Measurements from ENCODE around the gene AATK. TPM values are rescaled to one million over a fixed set of nuclear protein-coding genes. Genes with fewer than 3 reads are reported as not detected.

AATK gene
- total and polyA plus RNA-seq, 2 of the 13 experiments (the other 11 are each of a cell fraction or from before 2014, with no cell fraction given) = 2.9 to 8.4 TPM

GRCh38 chr17:81169870-81170309 is 3.9 kb upstream of the AATK start (continued):
- TF ChIP-seq, protein P1, sequence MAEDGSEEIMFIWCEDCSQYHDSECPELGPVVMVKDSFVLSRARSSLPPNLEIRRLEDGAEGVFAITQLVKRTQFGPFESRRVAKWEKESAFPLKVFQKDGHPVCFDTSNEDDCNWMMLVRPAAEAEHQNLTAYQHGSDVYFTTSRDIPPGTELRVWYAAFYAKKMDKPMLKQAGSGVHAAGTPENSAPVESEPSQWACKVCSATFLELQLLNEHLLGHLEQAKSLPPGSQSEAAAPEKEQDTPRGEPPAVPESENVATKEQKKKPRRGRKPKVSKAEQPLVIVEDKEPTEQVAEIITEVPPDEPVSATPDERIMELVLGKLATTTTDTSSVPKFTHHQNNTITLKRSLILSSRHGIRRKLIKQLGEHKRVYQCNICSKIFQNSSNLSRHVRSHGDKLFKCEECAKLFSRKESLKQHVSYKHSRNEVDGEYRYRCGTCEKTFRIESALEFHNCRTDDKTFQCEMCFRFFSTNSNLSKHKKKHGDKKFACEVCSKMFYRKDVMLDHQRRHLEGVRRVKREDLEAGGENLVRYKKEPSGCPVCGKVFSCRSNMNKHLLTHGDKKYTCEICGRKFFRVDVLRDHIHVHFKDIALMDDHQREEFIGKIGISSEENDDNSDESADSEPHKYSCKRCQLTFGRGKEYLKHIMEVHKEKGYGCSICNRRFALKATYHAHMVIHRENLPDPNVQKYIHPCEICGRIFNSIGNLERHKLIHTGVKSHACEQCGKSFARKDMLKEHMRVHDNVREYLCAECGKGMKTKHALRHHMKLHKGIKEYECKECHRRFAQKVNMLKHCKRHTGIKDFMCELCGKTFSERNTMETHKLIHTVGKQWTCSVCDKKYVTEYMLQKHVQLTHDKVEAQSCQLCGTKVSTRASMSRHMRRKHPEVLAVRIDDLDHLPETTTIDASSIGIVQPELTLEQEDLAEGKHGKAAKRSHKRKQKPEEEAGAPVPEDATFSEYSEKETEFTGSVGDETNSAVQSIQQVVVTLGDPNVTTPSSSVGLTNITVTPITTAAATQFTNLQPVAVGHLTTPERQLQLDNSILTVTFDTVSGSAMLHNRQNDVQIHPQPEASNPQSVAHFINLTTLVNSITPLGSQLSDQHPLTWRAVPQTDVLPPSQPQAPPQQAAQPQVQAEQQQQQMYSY (CRISPR knock-in tag; IDR thresholded peaks at IDR 0.05) = no peak
- TF ChIP-seq RBM22 (optimal IDR thresholded peaks at IDR 0.05; ENCODE audit: low read length) (peak; percentile 80), ZNF552 (CRISPR knock-in tag; IDR thresholded peaks at IDR 0.05; ENCODE audit: borderline replicate concordance) (no peak), ZNF737 (CRISPR knock-in tag; IDR thresholded peaks at IDR 0.05; ENCODE audit: borderline replicate concordance) (no peak), ZNF780A (CRISPR knock-in tag; IDR thresholded peaks at IDR 0.05) (no peak), ZNF468 (CRISPR knock-in tag; IDR thresholded peaks at IDR 0.05) (no peak), RXRB (CRISPR knock-in tag; IDR thresholded peaks at IDR 0.05; ENCODE audit: borderline replicate concordance) (no peak), ZNF253 (CRISPR knock-in tag; IDR thresholded peaks at IDR 0.05; ENCODE audit: borderline replicate concordance) (no peak), ZZZ3 (CRISPR knock-in tag; IDR thresholded peaks at IDR 0.05; ENCODE audit: borderline replicate concordance) (0 out of 2 replicates have a peak, but pooled peaks have one; percentile 34), RBFOX2 (IDR thresholded peaks at IDR 0.05; ENCODE audit: low read depth, low read length) (no peak), KDM5A (IDR thresholded peaks at IDR 0.05; ENCODE audit: borderline replicate concordance, low read length) (no peak), POGK (CRISPR knock-in tag; conservative IDR thresholded peaks at IDR 0.05) (no peak), MEIS1 (CRISPR knock-in tag; IDR thresholded peaks at IDR 0.05; ENCODE audit: borderline replicate concordance) (no peak), ZNF547 (CRISPR knock-in tag; IDR thresholded peaks at IDR 0.05) (no peak), RFXANK (CRISPR knock-in tag; IDR thresholded peaks at IDR 0.05) (no peak), ZNF207 (IDR thresholded peaks at IDR 0.05; ENCODE audit: borderline replicate concordance) (peak; percentile 93; the same call in 1 of the 2 replicates), FOXM1 (CRISPR knock-in tag; IDR thresholded peaks at IDR 0.05) (no peak), ETV6 (CRISPR knock-in tag; conservative IDR thresholded peaks at IDR 0.05) (no peak), JUND (CRISPR knock-in tag; IDR thresholded peaks at IDR 0.05) (0 out of 2 replicates have a peak, but pooled peaks have one; percentile 20), PITX1 (CRISPR knock-in tag; IDR thresholded peaks at IDR 0.05) (peak; percentile 55; the same call in 1 of the 2 replicates), POGZ (CRISPR knock-in tag; IDR thresholded peaks at IDR 0.05) (no peak)
- TF ChIP-seq, protein P2, sequence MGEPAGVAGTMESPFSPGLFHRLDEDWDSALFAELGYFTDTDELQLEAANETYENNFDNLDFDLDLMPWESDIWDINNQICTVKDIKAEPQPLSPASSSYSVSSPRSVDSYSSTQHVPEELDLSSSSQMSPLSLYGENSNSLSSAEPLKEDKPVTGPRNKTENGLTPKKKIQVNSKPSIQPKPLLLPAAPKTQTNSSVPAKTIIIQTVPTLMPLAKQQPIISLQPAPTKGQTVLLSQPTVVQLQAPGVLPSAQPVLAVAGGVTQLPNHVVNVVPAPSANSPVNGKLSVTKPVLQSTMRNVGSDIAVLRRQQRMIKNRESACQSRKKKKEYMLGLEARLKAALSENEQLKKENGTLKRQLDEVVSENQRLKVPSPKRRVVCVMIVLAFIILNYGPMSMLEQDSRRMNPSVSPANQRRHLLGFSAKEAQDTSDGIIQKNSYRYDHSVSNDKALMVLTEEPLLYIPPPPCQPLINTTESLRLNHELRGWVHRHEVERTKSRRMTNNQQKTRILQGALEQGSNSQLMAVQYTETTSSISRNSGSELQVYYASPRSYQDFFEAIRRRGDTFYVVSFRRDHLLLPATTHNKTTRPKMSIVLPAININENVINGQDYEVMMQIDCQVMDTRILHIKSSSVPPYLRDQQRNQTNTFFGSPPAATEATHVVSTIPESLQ (CRISPR knock-in tag; conservative IDR thresholded peaks at IDR 0.05) = no peak
- TF ChIP-seq, protein P3, sequence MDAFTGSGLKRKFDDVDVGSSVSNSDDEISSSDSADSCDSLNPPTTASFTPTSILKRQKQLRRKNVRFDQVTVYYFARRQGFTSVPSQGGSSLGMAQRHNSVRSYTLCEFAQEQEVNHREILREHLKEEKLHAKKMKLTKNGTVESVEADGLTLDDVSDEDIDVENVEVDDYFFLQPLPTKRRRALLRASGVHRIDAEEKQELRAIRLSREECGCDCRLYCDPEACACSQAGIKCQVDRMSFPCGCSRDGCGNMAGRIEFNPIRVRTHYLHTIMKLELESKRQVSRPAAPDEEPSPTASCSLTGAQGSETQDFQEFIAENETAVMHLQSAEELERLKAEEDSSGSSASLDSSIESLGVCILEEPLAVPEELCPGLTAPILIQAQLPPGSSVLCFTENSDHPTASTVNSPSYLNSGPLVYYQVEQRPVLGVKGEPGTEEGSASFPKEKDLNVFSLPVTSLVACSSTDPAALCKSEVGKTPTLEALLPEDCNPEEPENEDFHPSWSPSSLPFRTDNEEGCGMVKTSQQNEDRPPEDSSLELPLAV (CRISPR knock-in tag; conservative IDR thresholded peaks at IDR 0.05; ENCODE audit: low read depth) = 0 out of 2 replicates have a peak, but pooled peaks have one; percentile 32

Measured in HepG2 (cell line).